ENCODE measurements around the gene TRAP1. TPM values are rescaled to one million over a fixed set of nuclear protein-coding genes. Genes with fewer than 3 reads are reported as not detected.

Gene TRAP1
- total and polyA plus RNA-seq, 4 donors, result 78.3 to 148 (median 112) TPM

DNA sequence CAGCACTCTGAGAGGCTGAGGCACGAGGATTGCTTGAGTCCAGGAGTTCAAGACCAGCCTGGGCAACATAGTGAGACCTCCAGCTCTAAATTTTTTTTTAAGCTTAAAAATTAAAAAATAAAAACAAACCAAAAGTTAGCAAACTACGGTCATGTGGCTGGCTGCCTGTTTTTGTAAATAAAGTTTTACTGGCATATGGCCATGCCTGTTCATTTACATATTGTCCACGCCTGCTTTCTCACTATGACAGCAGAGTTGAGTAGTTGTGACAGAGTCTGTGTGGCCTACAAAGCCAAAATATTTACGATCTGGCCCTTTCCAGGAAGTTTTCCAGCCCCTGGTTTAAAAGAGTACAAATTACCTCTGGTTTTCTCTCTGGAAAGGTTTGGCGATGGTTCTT lies 109.3 kb downstream of the TRAP1 start:
- 51% methylated on average over 5 of the region's 5 CpGs for WGBS
- Histone ChIP-seq H3K9ac (ENCODE audit: low read depth in 1 of 2, low read length in 2 of 2) (no peak overlapping the region), H3K4me3 (ENCODE audit: low read depth in 1 of 3, low read length in 3 of 3) (no peak overlapping the region), H3K27ac (ENCODE audit: low read depth in 1 of 2, low read length in 2 of 2) (peak overlapping the region; percentile 46 to 53), H3K36me3 (ENCODE audit: control insufficient read depth in 4 of 4, insufficient read depth in 3 of 4, low read depth in 1 of 4, low read length in 3 of 4) (peaks cover 0 to 3% (median 2%) of the 10 kb centered on the region in 4 donors), H3K27me3 (ENCODE audit: control insufficient read depth in 4 of 4, insufficient read depth in 4 of 4, low read length in 3 of 4) (no peaks in the 10 kb centered on the region), H3K4me1 (ENCODE audit: control insufficient read depth in 4 of 4, insufficient read depth in 4 of 4, low read length in 3 of 4) (peaks cover 3 to 37% (median 29%) of the 10 kb centered on the region in 4 donors), H3K9me3 (ENCODE audit: control insufficient read depth in 4 of 4, low read length in 3 of 4) (no peaks in the 10 kb centered on the region)
- no peak for DNase-seq (ENCODE audit: low spot score)
- TF ChIP-seq CTCF (IDR thresholded peaks at IDR 0.05; ENCODE audit: low read depth, low read length, missing input control) (no peak), RXRA (IDR thresholded peaks at IDR 0.05) (peak in 1 of 2 donors; percentile 10)

Other genes with a start within 250 kb of the TRAP1 start
- not detected for gene C16orf90, start 222.0 kb downstream of the TRAP1 start, total RNA-seq
- not detected for gene C16orf90, start 222.0 kb downstream of the TRAP1 start, polyA plus RNA-seq
- 1 to 10 TPM; 4.4 to 5.2 TPM for gene CLUAP1, start 216.5 kb downstream of the TRAP1 start, total RNA-seq
- 1 to 10 TPM; 3.1 to 8.1 TPM for gene CLUAP1, start 216.5 kb downstream of the TRAP1 start, polyA plus RNA-seq
- gene NLRC3, start 140.1 kb downstream of the TRAP1 start, total RNA-seq, result 1 to 10 TPM; 1.5 to 2.2 TPM
- gene NLRC3, start 140.1 kb downstream of the TRAP1 start, polyA plus RNA-seq, result under 1 TPM; 0.35 to 0.58 TPM
- gene SLX4, start 105.9 kb downstream of the TRAP1 start, total RNA-seq, result 1 to 10 TPM; 1.8 to 4.9 TPM
- gene SLX4, start 105.9 kb downstream of the TRAP1 start, polyA plus RNA-seq, result under 1 TPM; 0.32 to 0.87 TPM
- 10 to 100 TPM; 10.2 to 11.6 TPM for gene DNASE1, start 62.8 kb downstream of the TRAP1 start, total RNA-seq
- gene DNASE1, start 62.8 kb downstream of the TRAP1 start, polyA plus RNA-seq, result 1 to 10 TPM in 1 of 2 donors, under 1 TPM in 1; 0.77 to 2.1 TPM
- 10 to 100 TPM; 25.6 to 25.8 TPM for gene CREBBP, start 163.2 kb upstream of the TRAP1 start, total RNA-seq
- 10 to 100 TPM in 1 of 2 donors, 1 to 10 TPM in 1; 7.0 to 13.3 TPM for gene CREBBP, start 163.2 kb upstream of the TRAP1 start, polyA plus RNA-seq

Measured in liver (tissue), 9 donors.